OCI-M2 (cell line): ENCODE data around the gene CNTNAP3B.
"Not testable (repeated sequence)": the region's sequence is repeated elsewhere in the genome, so short reads cannot be mapped to it uniquely, and the experiment has no call there.

ENCODE experiments used
- DNase-seq: peaks from one replicate; lab custom pipeline; 2025; ENCODE audit not compliant: unreplicated experiment; lab: John Stamatoyannopoulos, UW

CNTNAP3B gene

GRCh38 chr9:41977965-41978600, 151.1 kb downstream of the CNTNAP3B start:
- DNase-seq, result not testable (repeated sequence)

GRCh38 chr9:41974906-41975305, 154.3 kb downstream of the CNTNAP3B start:
- not testable (repeated sequence) for DNase-seq

GRCh38 chr9:41953007-41953406, 176.2 kb downstream of the CNTNAP3B start:
- not testable (repeated sequence) for DNase-seq

- not testable (repeated sequence) for DNase-seq
These were observed 187.5 kb downstream of the CNTNAP3B start for GRCh38 chr9:41941738-41942137.

GRCh38 chr9:41938143-41938542, 191.1 kb downstream of the CNTNAP3B start:
- not testable (repeated sequence) for DNase-seq

GRCh38 chr9:41935727-41936126, 193.5 kb downstream of the CNTNAP3B start:
- not testable (repeated sequence) for DNase-seq

- not testable (repeated sequence) for DNase-seq
These were observed 200.1 kb downstream of the CNTNAP3B start for GRCh38 chr9:41929172-41929571.

- not testable (repeated sequence) for DNase-seq
These were observed 211.9 kb downstream of the CNTNAP3B start for GRCh38 chr9:41917374-41917773.

- DNase-seq, result not testable (repeated sequence)
These were observed 223.7 kb downstream of the CNTNAP3B start for GRCh38 chr9:41905488-41905887.

- DNase-seq, result not testable (repeated sequence)
These were observed 226.5 kb downstream of the CNTNAP3B start for GRCh38 chr9:41902762-41903161.

- not testable (repeated sequence) for DNase-seq
These were observed 230.4 kb downstream of the CNTNAP3B start for GRCh38 chr9:41898720-41899343.

- not testable (repeated sequence) for DNase-seq
These were observed 254.7 kb downstream of the CNTNAP3B start for GRCh38 chr9:41874557-41874956.

- DNase-seq, result not testable (repeated sequence)
These were observed 273.8 kb downstream of the CNTNAP3B start for GRCh38 chr9:41855422-41855821.

GRCh38 chr9:41851848-41852740, 277.1 kb downstream of the CNTNAP3B start:
- DNase-seq, result not testable (repeated sequence)

GRCh38 chr9:41847829-41848228, 281.4 kb downstream of the CNTNAP3B start:
- not testable (repeated sequence) for DNase-seq
